Activated CD4-positive, alpha-beta memory T cell treated with anti-CD3 and anti-CD28 coated beads for 36 hours (primary cell): ENCODE data around the gene NPIPB6. TPM values are rescaled to one million over a fixed set of nuclear protein-coding genes. Genes with fewer than 3 reads are reported as not detected.
A peak's percentile ranks its signal among the peaks of the same experiment; 100 is the strongest.

Source experiments
- CTCF ChIA-PET: fragments of 350-600 bp; sonication (Branson Sonifier 250); formaldehyde crosslinking; loops from one replicate; lab custom pipeline; 2021; ENCODE audit warnings: antibody characterized with exemption, inconsistent platforms; lab: Charles Lee
- POLR2A ChIA-PET: fragments of 350-600 bp; sonication (Branson Sonifier 250); formaldehyde crosslinking; loops from one replicate; lab custom pipeline; 2021; ENCODE audit warnings: antibody characterized with exemption; lab: Charles Lee
- DNase-seq: peaks from one replicate; pipeline ENCODE4 v3.0.0-alpha.2; 2020
- H3K27ac Mint-ChIP-seq: one replicate; pipeline ENCODE4 v1.8.0; 2021; ENCODE audit warnings: mixed read lengths
- H3K27me3 Mint-ChIP-seq: one replicate; pipeline ENCODE4 v1.8.0; 2021; ENCODE audit warnings: mixed read lengths
- H3K36me3 Mint-ChIP-seq: one replicate; pipeline ENCODE4 v1.8.0; 2021; ENCODE audit warnings: mixed read lengths
- H3K4me1 Mint-ChIP-seq: one replicate; pipeline ENCODE4 v1.8.0; 2021; ENCODE audit warnings: low read depth, mixed read lengths
- H3K4me3 Mint-ChIP-seq: one replicate; pipeline ENCODE4 v1.8.0; 2021; ENCODE audit warnings: mild to moderate bottlenecking, mixed read lengths
- H3K9me3 Mint-ChIP-seq: one replicate; pipeline ENCODE4 v1.8.0; 2021; ENCODE audit warnings: mixed read lengths
- intact Hi-C: fragments of 100-400 bp; cut with micrococcal nuclease; formaldehyde crosslinking; loops from one replicate; pipeline ENCODE4 v1.15.1; 2023
- microRNA-seq: library from miRNA; unstranded; fragments of <30 nt; microRNA quantifications from one replicate; pipeline ENCODE4 v1.2.0, GENCODE V29; 2022; ENCODE audit warnings: borderline number of aligned reads, borderline microRNAs expressed, borderline replicate concordance
- total RNA-seq, 2 experiments: library from RNA; stranded (reverse); gene quantifications; one replicate each; pipeline ENCODE4 v1.2.3, GENCODE V29; 2021

Gene NPIPB6
- total RNA-seq, 2 experiments from 2014 or later = 1.8 to 2.5 TPM

DNA sequence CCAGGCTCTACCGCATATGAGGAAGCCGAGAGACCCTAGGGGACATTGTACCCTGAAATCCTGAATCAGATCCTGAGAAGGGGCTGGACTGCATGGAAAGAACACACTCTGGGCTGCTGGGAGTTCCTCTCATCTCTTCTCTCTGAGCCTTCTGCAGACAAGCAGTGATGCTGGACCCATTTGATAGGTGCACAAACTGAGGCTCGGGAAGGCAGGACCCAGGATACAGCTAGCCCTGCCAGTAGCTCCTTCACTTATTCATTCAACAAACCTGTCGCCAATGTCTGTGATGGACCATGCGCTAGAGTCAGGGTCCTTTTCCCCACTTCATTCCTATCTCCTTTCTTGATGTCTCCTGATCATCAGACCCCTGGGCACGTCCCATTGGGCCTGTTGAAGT lies 69.1 kb downstream of the NPIPB6 start:
- Mint-ChIP-seq H3K9me3 (no peaks in the 10 kb centered on the region), H3K36me3 (no peaks in the 10 kb centered on the region), H3K27ac (no peak overlapping the region), H3K4me3 (peak overlapping the region; percentile 64), H3K4me1 (peaks cover 49% of the 10 kb centered on the region), H3K27me3 (no peaks in the 10 kb centered on the region)
- DNase-seq = no peak
- intact Hi-C loops = loop anchor here (5.0 to 10.0 kb wide), 2 partner anchors 152 to 261 kb away; partner anchors contain the start of gene SGF29
- POLR2A ChIA-PET = no interaction called here
- CTCF ChIA-PET = interaction anchor here (1.2 to 4.8 kb wide), 3 partner anchors 15 to 25 kb away, joined by 5 to 46 read pairs (median 6); no protein-coding TSS in a partner anchor

- H3K27ac Mint-ChIP-seq = no peak overlapping the region
- no peak for DNase-seq
- ChIA-PET POLR2A (interaction anchor here (1.9 kb wide), 1 partner anchor 12 kb away, joined by 6 read pairs; no protein-coding TSS in a partner anchor), CTCF (interaction anchor here (1.2 to 4.8 kb wide), 3 partner anchors 15 to 25 kb away, joined by 6 to 46 read pairs (median 10); no protein-coding TSS in a partner anchor)
- peak overlapping the region; percentile 64 for H3K4me3 Mint-ChIP-seq
- peaks cover 52% of the 10 kb centered on the region for H3K4me1 Mint-ChIP-seq
- H3K27me3 Mint-ChIP-seq = no peaks in the 10 kb centered on the region
- H3K36me3 Mint-ChIP-seq = no peaks in the 10 kb centered on the region
- no peaks in the 10 kb centered on the region for H3K9me3 Mint-ChIP-seq
- intact Hi-C loops = loop anchor here (5.0 to 10.0 kb wide), 2 partner anchors 151 to 261 kb away; partner anchors contain the start of gene SGF29
Measured at GRCh38 chr16:28293601-28293960, 69.7 kb downstream of the NPIPB6 start.

DNA sequence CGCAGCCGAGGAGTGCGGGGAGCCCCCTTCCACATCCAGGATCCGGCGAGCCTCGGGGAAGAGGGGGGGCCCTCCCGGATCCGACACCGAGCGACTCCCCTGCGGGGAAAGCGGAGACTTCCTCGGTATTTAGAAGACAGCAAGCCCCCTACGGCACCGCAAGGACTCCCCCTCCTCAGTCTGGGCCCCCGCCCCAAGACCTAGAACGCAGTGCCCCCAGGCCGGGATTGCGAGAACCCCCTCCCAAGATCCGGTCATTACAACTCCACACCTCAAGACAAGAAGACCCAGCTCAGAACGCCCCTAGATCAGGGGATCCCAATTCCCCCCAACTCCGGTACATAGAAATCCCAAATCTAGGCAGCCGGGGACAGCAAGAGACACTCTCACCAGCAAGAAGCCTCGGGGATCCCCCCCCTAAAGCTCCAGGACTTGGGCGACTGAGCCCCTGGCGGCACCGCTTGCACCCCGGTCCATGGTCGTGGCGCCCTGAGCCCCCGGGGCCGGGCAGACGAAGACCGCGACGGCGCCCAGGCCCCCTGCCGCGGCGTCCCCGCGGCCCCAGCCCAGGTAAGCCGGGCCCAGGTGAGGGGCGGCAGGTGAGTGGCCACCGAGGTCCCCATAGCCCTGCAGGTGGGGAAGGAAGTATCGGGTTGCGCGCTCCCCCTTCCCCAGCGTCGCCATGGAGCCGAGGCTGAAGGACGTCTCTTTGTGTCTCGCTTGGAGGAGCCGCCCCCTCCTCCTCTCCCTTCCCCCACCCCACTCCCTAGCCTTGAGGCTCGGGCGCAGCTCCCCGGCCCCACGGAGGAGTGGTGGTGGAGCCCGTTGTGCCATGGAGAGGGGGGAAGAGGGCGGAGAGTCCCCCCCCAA lies 70.3 kb downstream of the NPIPB6 start:
- no peaks in the 10 kb centered on the region for H3K27me3 Mint-ChIP-seq
- peak overlapping the region; percentile 79 for H3K4me3 Mint-ChIP-seq
- H3K9me3 Mint-ChIP-seq = no peaks in the 10 kb centered on the region
- ChIA-PET CTCF (interaction anchor here (1.4 to 4.8 kb wide), 3 partner anchors 15 to 26 kb away, joined by 5 to 46 read pairs (median 10); no protein-coding TSS in a partner anchor), POLR2A (interaction anchor here (0.7 to 1.9 kb wide), 2 partner anchors 12 to 17 kb away, joined by 4 to 6 read pairs; no protein-coding TSS in a partner anchor)
- no peaks in the 10 kb centered on the region for H3K36me3 Mint-ChIP-seq
- H3K4me1 Mint-ChIP-seq = peaks cover 50% of the 10 kb centered on the region
- peak; percentile 30 for DNase-seq
- intact Hi-C loops = loop anchor here (5.0 to 10.0 kb wide), 2 partner anchors 151 to 262 kb away; partner anchors contain the start of gene SGF29
- H3K27ac Mint-ChIP-seq = peak overlapping the region; percentile 19

Small RNAs within 50 kb of the gene (microRNA-seq; reads per million reads assigned to microRNA genes)
- not detected for gene MIR6862-1

Other genes with a start within 250 kb of the NPIPB6 start
- gene XPO6, start 151.5 kb downstream of the NPIPB6 start, total RNA-seq = 100 to 1,000 TPM; 201 to 214 TPM
- gene SBK1, start 71.0 kb downstream of the NPIPB6 start, total RNA-seq = 1 to 10 TPM; 2.9 to 3.8 TPM
- 10 to 100 TPM; 50.9 to 53.2 TPM for gene EIF3CL, start 40.3 kb upstream of the NPIPB6 start, total RNA-seq
- gene NPIPB7, start 108.8 kb upstream of the NPIPB6 start, total RNA-seq = not detected
- 10 to 100 TPM; 17.0 to 17.4 TPM for gene CLN3, start 128.6 kb upstream of the NPIPB6 start, total RNA-seq
- 1 to 10 TPM; 2.9 to 3.1 TPM for gene APOBR, start 131.1 kb upstream of the NPIPB6 start, total RNA-seq
- gene IL27, start 143.3 kb upstream of the NPIPB6 start, total RNA-seq = not detected
- gene NUPR1, start 175.5 kb upstream of the NPIPB6 start, total RNA-seq = not detected
- 10 to 100 TPM; 17.8 to 18.5 TPM for gene SGF29, start 190.4 kb upstream of the NPIPB6 start, total RNA-seq
- under 1 TPM in 1 of 2 experiments, not detected in 1; 0.24 TPM for gene SULT1A2, start 233.5 kb upstream of the NPIPB6 start, total RNA-seq
- 1 to 10 TPM; 8.7 to 9.0 TPM for gene SULT1A1, start 246.5 kb upstream of the NPIPB6 start, total RNA-seq